C4-2B (cell line): ENCODE measurements around the gene PPDPF.

Experiments used
- ZFX ChIP-seq: fragments of 450-650 bp; IDR thresholded peaks from 2 replicates; pipeline ENCODE4 v1.6.1; 2017
- TF ChIP-seq, protein P1 (sequence below): fragments of 450-650 bp; conservative IDR thresholded peaks from 2 replicates; pipeline ENCODE4 v1.5.1; 2017; ENCODE audit warnings: mild to moderate bottlenecking

DNA sequence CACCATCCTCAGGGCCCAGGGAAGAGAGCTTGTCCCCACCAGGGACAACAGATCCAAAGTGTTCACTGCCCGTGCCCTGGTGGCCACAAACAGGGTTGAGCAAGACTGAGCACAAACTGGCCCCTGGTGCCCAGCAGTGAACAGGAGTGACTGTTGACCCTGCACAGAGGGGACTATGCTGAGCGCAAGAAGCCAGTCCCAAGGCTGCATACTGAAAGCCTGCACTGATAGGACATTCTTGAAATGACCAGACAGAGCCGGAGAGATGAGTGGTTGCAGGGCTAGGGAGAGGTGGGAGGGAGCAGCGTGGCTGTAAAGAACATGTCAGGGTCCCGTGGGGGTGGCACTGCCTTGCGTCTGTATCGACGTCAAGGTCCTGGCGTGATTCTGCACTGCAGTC lies 30.5 kb downstream of the PPDPF start:
- TF ChIP-seq, protein P1, sequence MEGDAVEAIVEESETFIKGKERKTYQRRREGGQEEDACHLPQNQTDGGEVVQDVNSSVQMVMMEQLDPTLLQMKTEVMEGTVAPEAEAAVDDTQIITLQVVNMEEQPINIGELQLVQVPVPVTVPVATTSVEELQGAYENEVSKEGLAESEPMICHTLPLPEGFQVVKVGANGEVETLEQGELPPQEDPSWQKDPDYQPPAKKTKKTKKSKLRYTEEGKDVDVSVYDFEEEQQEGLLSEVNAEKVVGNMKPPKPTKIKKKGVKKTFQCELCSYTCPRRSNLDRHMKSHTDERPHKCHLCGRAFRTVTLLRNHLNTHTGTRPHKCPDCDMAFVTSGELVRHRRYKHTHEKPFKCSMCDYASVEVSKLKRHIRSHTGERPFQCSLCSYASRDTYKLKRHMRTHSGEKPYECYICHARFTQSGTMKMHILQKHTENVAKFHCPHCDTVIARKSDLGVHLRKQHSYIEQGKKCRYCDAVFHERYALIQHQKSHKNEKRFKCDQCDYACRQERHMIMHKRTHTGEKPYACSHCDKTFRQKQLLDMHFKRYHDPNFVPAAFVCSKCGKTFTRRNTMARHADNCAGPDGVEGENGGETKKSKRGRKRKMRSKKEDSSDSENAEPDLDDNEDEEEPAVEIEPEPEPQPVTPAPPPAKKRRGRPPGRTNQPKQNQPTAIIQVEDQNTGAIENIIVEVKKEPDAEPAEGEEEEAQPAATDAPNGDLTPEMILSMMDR = no peak
- no peak for TF ChIP-seq ZFX
